HL-60 (cell line): ENCODE measurements around the gene SPATA22.

ENCODE experiments used
- CTCF ChIP-seq: IDR thresholded peaks from one replicate; pipeline ENCODE4 v1.5.1; 2011; ENCODE audit warnings: low read length, control low read depth, inconsistent platforms; ENCODE audit not compliant: insufficient read depth
- GABPA ChIP-seq: IDR thresholded peaks from 2 replicates; pipeline ENCODE4 v1.6.1; 2012; ENCODE audit warnings: low read depth
- POLR2AphosphoS5 ChIP-seq: IDR thresholded peaks from 2 replicates; pipeline ENCODE4 v1.6.1; 2012; ENCODE audit warnings: low read depth

- TF ChIP-seq GABPA (no peak), CTCF (no peak), POLR2AphosphoS5 (no peak)
Observed at GRCh38 chr17:3411070-3411469, 60.5 kb downstream of the SPATA22 start, which contains the start of gene OR3A3.
